Measurements from ENCODE around the gene FOXP1. TPM values are rescaled to one million over a fixed set of nuclear protein-coding genes. Genes with fewer than 3 reads are reported as not detected.

Gene FOXP1
- total and polyA plus RNA-seq, 4 donors = 4.9 to 35.4 (median 32.0) TPM

- peak; percentile 13 to 20 for TF ChIP-seq HNF4A (conservative IDR thresholded peaks at IDR 0.05)
- peak; percentile 42 for TF ChIP-seq MAX (IDR thresholded peaks at IDR 0.05)
- TF ChIP-seq SP1 (IDR thresholded peaks at IDR 0.05) = peak; percentile 23
- peak in 1 of 2 donors; percentile 34 for TF ChIP-seq RXRA (IDR thresholded peaks at IDR 0.05)
- peak; percentile 91 for TF ChIP-seq REST (IDR thresholded peaks at IDR 0.05)
- no peak for TF ChIP-seq FOXA1 (IDR thresholded peaks at IDR 0.05)
Measured at GRCh38 chr3:71112576-71112975, 471.0 kb downstream of the FOXP1 start (continued).

GRCh38 chr3:71111784-71112440, 471.6 kb downstream of the FOXP1 start:
- Histone ChIP-seq H3K9ac (ENCODE audit: low read depth in 1 of 2, low read length in 2 of 2) (no peak overlapping the region), H3K4me1 (ENCODE audit: control insufficient read depth in 4 of 4, insufficient read depth in 4 of 4, low read length in 3 of 4) (peaks cover 10 to 25% (median 14%) of the 10 kb centered on the region in 4 donors), H3K36me3 (ENCODE audit: control insufficient read depth in 4 of 4, insufficient read depth in 3 of 4, low read depth in 1 of 4, low read length in 3 of 4) (peaks cover 0 to 6% (median 3%) of the 10 kb centered on the region in 4 donors), H3K27me3 (ENCODE audit: control insufficient read depth in 4 of 4, insufficient read depth in 4 of 4, low read length in 3 of 4) (no peaks in the 10 kb centered on the region), H3K9me3 (ENCODE audit: control insufficient read depth in 4 of 4, low read length in 3 of 4) (no peaks in the 10 kb centered on the region), H3K27ac (ENCODE audit: low read depth in 1 of 2, low read length in 2 of 2) (peak overlapping the region; percentile 73 to 75), H3K4me3 (ENCODE audit: low read depth in 1 of 3, low read length in 3 of 3) (no peak overlapping the region)
- 42% methylated on average over 6 of the region's 6 CpGs for WGBS
- TF ChIP-seq REST (IDR thresholded peaks at IDR 0.05) (no peak), HNF4G (IDR thresholded peaks at IDR 0.05) (no peak), ZBTB33 (IDR thresholded peaks at IDR 0.05) (no peak), NR2F2 (IDR thresholded peaks at IDR 0.05) (no peak), FOXA2 (IDR thresholded peaks at IDR 0.05) (peak; percentile 81), RAD21 (IDR thresholded peaks at IDR 0.05) (no peak), GABPA (IDR thresholded peaks at IDR 0.05 in 1 of 2, conservative IDR thresholded peaks at IDR 0.05 in 1 of 2) (no peak), MAX (IDR thresholded peaks at IDR 0.05) (no peak), RXRA (IDR thresholded peaks at IDR 0.05) (peak in 1 of 2 donors; percentile 67), HNF4A (conservative IDR thresholded peaks at IDR 0.05) (peak in 1 of 2 donors; percentile 32), JUND (IDR thresholded peaks at IDR 0.05) (peak in 1 of 2 donors; percentile 60), FOXA1 (IDR thresholded peaks at IDR 0.05) (no peak), CTCF (IDR thresholded peaks at IDR 0.05; ENCODE audit: low read depth, low read length, missing input control) (no peak)
- DNase-seq (ENCODE audit: low spot score) = no peak
